ENCODE results near the gene AMN. TPM values are rescaled to one million over a fixed set of nuclear protein-coding genes. Genes with fewer than 3 reads are reported as not detected.

Gene AMN
- polyA plus RNA-seq, 3 donors: 0.09 TPM; not detected in 2

GRCh38 chr14:102920998-102921304, 1.5 kb upstream of the AMN start:
- H3K4me3 ChIP-seq (replicated peaks in 1 of 3; ENCODE audit: low read depth in 2 of 3, low read length in 3 of 3): no peak overlapping the region
- Mint-ChIP-seq H3K27ac (no peak overlapping the region), H3K4me1 (peaks cover 3% of the 10 kb centered on the region), H3K27me3 (ENCODE audit: low read depth in 3 of 3) (peaks cover 2 to 24% (median 12%) of the 10 kb centered on the region in 3 donors), H3K36me3 (no peaks in the 10 kb centered on the region), H3K4me3 (no peak overlapping the region), H3K9me3 (peaks cover 0 to 8% (median 0%) of the 10 kb centered on the region in 7 donors)
- peaks cover 0 to 13% of the 10 kb centered on the region in 2 donors for H3K9me3 ChIP-seq (replicated peaks in 1 of 2; ENCODE audit: control insufficient read depth in 1 of 2, insufficient read depth in 1 of 2, low read length in 2 of 2)
- no peak overlapping the region for H3K4me2 ChIP-seq (replicated peaks; ENCODE audit: extremely low read depth, low read length, poor library complexity, severe bottlenecking)
- no peak for DNase-seq
- no peak overlapping the region for H3K9ac ChIP-seq (ENCODE audit: insufficient read depth, low read length, poor library complexity, severe bottlenecking)
- H3K27ac ChIP-seq (ENCODE audit: low read depth in 1 of 2, low read length in 2 of 2): no peak overlapping the region
- peaks cover 11% of the 10 kb centered on the region for H4K20me1 ChIP-seq (ENCODE audit: insufficient read depth, low read length)
- H2AFZ ChIP-seq (ENCODE audit: insufficient read depth, low read depth, low read length, poor library complexity, severe bottlenecking): no peak overlapping the region
- intact Hi-C loops (cut with micrococcal nuclease): no loop called here
- WGBS (ENCODE audit: insufficient coverage): 91% methylated on average over 1 of the region's 1 CpG
- TF ChIP-seq, protein P1, sequence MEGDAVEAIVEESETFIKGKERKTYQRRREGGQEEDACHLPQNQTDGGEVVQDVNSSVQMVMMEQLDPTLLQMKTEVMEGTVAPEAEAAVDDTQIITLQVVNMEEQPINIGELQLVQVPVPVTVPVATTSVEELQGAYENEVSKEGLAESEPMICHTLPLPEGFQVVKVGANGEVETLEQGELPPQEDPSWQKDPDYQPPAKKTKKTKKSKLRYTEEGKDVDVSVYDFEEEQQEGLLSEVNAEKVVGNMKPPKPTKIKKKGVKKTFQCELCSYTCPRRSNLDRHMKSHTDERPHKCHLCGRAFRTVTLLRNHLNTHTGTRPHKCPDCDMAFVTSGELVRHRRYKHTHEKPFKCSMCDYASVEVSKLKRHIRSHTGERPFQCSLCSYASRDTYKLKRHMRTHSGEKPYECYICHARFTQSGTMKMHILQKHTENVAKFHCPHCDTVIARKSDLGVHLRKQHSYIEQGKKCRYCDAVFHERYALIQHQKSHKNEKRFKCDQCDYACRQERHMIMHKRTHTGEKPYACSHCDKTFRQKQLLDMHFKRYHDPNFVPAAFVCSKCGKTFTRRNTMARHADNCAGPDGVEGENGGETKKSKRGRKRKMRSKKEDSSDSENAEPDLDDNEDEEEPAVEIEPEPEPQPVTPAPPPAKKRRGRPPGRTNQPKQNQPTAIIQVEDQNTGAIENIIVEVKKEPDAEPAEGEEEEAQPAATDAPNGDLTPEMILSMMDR (IDR thresholded peaks at IDR 0.05): no peak
- H3K36me3 ChIP-seq (replicated peaks in 1 of 2; ENCODE audit: control insufficient read depth in 1 of 2, insufficient read depth in 2 of 2, low read length in 2 of 2): no peaks in the 10 kb centered on the region
- H3K79me2 ChIP-seq (ENCODE audit: insufficient read depth, low read length): no peaks in the 10 kb centered on the region
- peaks cover 19 to 51% of the 10 kb centered on the region in 2 donors for H3K27me3 ChIP-seq (ENCODE audit: control insufficient read depth in 2 of 2, insufficient read depth in 2 of 2, low read length in 2 of 2)
- H3K4me1 ChIP-seq (ENCODE audit: control insufficient read depth in 1 of 2, insufficient read depth in 2 of 2, low read length in 2 of 2): no peaks in the 10 kb centered on the region

DNA sequence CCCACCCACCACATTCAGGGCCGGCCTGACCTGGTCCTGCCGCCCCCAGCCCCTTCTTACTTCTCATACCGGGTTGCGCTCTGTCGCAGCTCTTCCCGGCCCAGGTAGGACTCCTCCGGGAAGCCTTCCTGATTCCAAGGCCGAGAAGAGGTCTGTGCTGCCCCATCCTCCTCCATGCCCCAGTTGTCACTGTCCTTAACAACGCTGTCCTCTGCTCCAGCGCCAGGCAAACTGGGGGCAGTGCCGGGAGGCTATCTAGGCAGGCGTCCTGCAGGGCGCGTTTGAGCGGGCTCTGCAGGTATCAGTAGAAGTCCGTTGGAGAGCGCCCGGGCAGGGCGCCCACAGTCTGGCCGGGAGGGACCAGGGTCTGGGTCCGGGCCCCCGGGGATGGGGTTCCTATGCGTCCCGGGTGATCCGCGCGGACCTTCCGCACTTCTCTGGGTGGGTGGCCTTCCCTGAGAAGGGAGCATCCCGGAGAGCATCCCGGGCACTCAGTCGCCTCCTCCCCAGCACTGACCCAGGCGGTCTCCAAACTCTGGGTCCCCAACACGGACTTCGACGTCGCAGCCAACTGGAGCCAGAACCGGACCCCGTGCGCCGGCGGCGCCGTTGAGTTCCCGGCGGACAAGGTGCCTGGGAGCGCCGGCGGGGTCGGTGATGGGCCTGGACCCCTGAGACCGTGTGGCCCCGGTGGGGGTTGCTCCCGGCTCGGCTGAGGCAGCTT, 900 bp downstream of the AMN start:
- no peak overlapping the region for H3K9ac ChIP-seq (ENCODE audit: insufficient read depth, low read length, poor library complexity, severe bottlenecking)
- no peak overlapping the region for H2AFZ ChIP-seq (ENCODE audit: insufficient read depth, low read depth, low read length, poor library complexity, severe bottlenecking)
- Mint-ChIP-seq H3K4me3 (peak overlapping the region in 1 of 2 donors; percentile 72), H3K27me3 (ENCODE audit: low read depth in 3 of 3) (peaks cover 22 to 45% (median 36%) of the 10 kb centered on the region in 3 donors), H3K36me3 (no peaks in the 10 kb centered on the region), H3K9me3 (peaks cover 0 to 10% (median 1%) of the 10 kb centered on the region in 7 donors), H3K4me1 (peaks cover 12% of the 10 kb centered on the region), H3K27ac (no peak overlapping the region)
- no peaks in the 10 kb centered on the region for H3K36me3 ChIP-seq (replicated peaks in 1 of 2; ENCODE audit: control insufficient read depth in 1 of 2, insufficient read depth in 2 of 2, low read length in 2 of 2)
- TF ChIP-seq, protein P1 (IDR thresholded peaks at IDR 0.05): no peak
- H3K4me1 ChIP-seq (ENCODE audit: control insufficient read depth in 1 of 2, insufficient read depth in 2 of 2, low read length in 2 of 2): peaks cover 9% of the 10 kb centered on the region in 2 donors
- H3K79me2 ChIP-seq (ENCODE audit: insufficient read depth, low read length): no peaks in the 10 kb centered on the region
- H3K9me3 ChIP-seq (replicated peaks in 1 of 2; ENCODE audit: control insufficient read depth in 1 of 2, insufficient read depth in 1 of 2, low read length in 2 of 2): peaks cover 0 to 13% of the 10 kb centered on the region in 2 donors
- peaks cover 1% of the 10 kb centered on the region for H4K20me1 ChIP-seq (ENCODE audit: insufficient read depth, low read length)
- DNase-seq: no peak
- no peak overlapping the region for H3K4me2 ChIP-seq (replicated peaks; ENCODE audit: extremely low read depth, low read length, poor library complexity, severe bottlenecking)
- 10% methylated on average over 53 of the region's 53 CpGs for WGBS (ENCODE audit: insufficient coverage)
- no peak overlapping the region for H3K27ac ChIP-seq (ENCODE audit: low read depth in 1 of 2, low read length in 2 of 2)
- H3K27me3 ChIP-seq (ENCODE audit: control insufficient read depth in 2 of 2, insufficient read depth in 2 of 2, low read length in 2 of 2): peaks cover 22 to 74% of the 10 kb centered on the region in 2 donors
- no peak overlapping the region for H3K4me3 ChIP-seq (replicated peaks in 1 of 3; ENCODE audit: low read depth in 2 of 3, low read length in 3 of 3)
- intact Hi-C loops (cut with micrococcal nuclease): no loop called here

Measured in CD14-positive monocyte (primary cell).